Measurements from ENCODE around the gene JAZF1. TPM values are rescaled to one million over a fixed set of nuclear protein-coding genes. Genes with fewer than 3 reads are reported as not detected.
"Not testable (repeated sequence)": the region's sequence is repeated elsewhere in the genome, so short reads cannot be mapped to it uniquely, and the experiment has no call there.

Gene JAZF1
- total RNA-seq, 1 donor from 2014 or later, result 21.7 TPM

- DNase-seq (ENCODE audit: low spot score) (no peak), ATAC-seq (peak; percentile 11)
- intact Hi-C loops (cut with DNase I), result no loop called here
Measured at GRCh38 chr7:27945058-27945795, 235.4 kb downstream of the JAZF1 start.

GRCh38 chr7:27944643-27945042, 236.0 kb downstream of the JAZF1 start:
- no peak for DNase-seq (ENCODE audit: low spot score)
- ATAC-seq, result peak; percentile 73
- intact Hi-C loops (cut with DNase I), result no loop called here

- DNase-seq (ENCODE audit: low spot score) (no peak), ATAC-seq (no peak)
- intact Hi-C loops (cut with DNase I), result no loop called here
Measured at GRCh38 chr7:27943241-27943640, 237.4 kb downstream of the JAZF1 start.

- no peak for DNase-seq (ENCODE audit: low spot score)
- intact Hi-C loops (cut with DNase I), result no loop called here
- ATAC-seq, result no peak
Measured at GRCh38 chr7:27942711-27943110, 237.9 kb downstream of the JAZF1 start.

GRCh38 chr7:27941522-27941921, 239.1 kb downstream of the JAZF1 start:
- intact Hi-C loops (cut with DNase I), result no loop called here
- ATAC-seq (no peak), DNase-seq (ENCODE audit: low spot score) (no peak)

- intact Hi-C loops (cut with DNase I), result no loop called here
- no peak for DNase-seq (ENCODE audit: low spot score)
- ATAC-seq, result no peak
Measured at GRCh38 chr7:27940341-27940740, 240.3 kb downstream of the JAZF1 start.

GRCh38 chr7:27939893-27940292, 240.7 kb downstream of the JAZF1 start:
- no peak for DNase-seq (ENCODE audit: low spot score)
- ATAC-seq, result no peak
- intact Hi-C loops (cut with DNase I), result no loop called here

GRCh38 chr7:27936768-27937102, 243.9 kb downstream of the JAZF1 start:
- DNase-seq (ENCODE audit: low spot score), result no peak
- ATAC-seq, result no peak
- intact Hi-C loops (cut with DNase I), result loop anchor here (1.0 kb wide), 1 partner anchor 20 kb away; no protein-coding TSS in a partner anchor

- DNase-seq (ENCODE audit: low spot score), result no peak
- no peak for ATAC-seq
- intact Hi-C loops (cut with DNase I), result no loop called here
Measured at GRCh38 chr7:27936047-27936767, 244.4 kb downstream of the JAZF1 start.

- ATAC-seq (peak; percentile 72), DNase-seq (ENCODE audit: low spot score) (no peak)
- intact Hi-C loops (cut with DNase I), result no loop called here
Measured at GRCh38 chr7:27933671-27934565, 246.7 kb downstream of the JAZF1 start.

GRCh38 chr7:27930910-27931476, 249.6 kb downstream of the JAZF1 start:
- ATAC-seq (no peak), DNase-seq (ENCODE audit: low spot score) (no peak)
- intact Hi-C loops (cut with DNase I), result no loop called here

GRCh38 chr7:27929127-27929526, 251.5 kb downstream of the JAZF1 start:
- DNase-seq (ENCODE audit: low spot score) (no peak), ATAC-seq (no peak)
- intact Hi-C loops (cut with DNase I), result no loop called here

- ATAC-seq, result no peak
- intact Hi-C loops (cut with DNase I), result no loop called here
Measured at GRCh38 chr7:27928001-27928400, 252.6 kb downstream of the JAZF1 start.

GRCh38 chr7:27925573-27926201, 254.9 kb downstream of the JAZF1 start:
- DNase-seq (ENCODE audit: low spot score) (no peak), ATAC-seq (no peak)
- intact Hi-C loops (cut with DNase I), result no loop called here

More at GRCh38 chr7:27928001-27928400, 252.6 kb downstream of the JAZF1 start:
- DNase-seq (ENCODE audit: low spot score), result no peak

GRCh38 chr7:27923642-27923980, 257.0 kb downstream of the JAZF1 start:
- ATAC-seq (peak; percentile 18), DNase-seq (ENCODE audit: low spot score) (no peak)
- intact Hi-C loops (cut with DNase I), result no loop called here

- intact Hi-C loops (cut with DNase I), result no loop called here
Measured at GRCh38 chr7:27922907-27923641, 257.5 kb downstream of the JAZF1 start.

GRCh38 chr7:27922389-27922788, 258.2 kb downstream of the JAZF1 start:
- DNase-seq (ENCODE audit: low spot score); ATAC-seq; intact Hi-C loops (cut with DNase I): not testable (repeated sequence)

More at GRCh38 chr7:27922907-27923641, 257.5 kb downstream of the JAZF1 start:
- peak; percentile 79 for ATAC-seq
- DNase-seq (ENCODE audit: low spot score), result no peak

All from sciatic nerve (tissue), 2 donors.